ENCODE measurements around the gene SLC26A6.

Gene SLC26A6

DNA sequence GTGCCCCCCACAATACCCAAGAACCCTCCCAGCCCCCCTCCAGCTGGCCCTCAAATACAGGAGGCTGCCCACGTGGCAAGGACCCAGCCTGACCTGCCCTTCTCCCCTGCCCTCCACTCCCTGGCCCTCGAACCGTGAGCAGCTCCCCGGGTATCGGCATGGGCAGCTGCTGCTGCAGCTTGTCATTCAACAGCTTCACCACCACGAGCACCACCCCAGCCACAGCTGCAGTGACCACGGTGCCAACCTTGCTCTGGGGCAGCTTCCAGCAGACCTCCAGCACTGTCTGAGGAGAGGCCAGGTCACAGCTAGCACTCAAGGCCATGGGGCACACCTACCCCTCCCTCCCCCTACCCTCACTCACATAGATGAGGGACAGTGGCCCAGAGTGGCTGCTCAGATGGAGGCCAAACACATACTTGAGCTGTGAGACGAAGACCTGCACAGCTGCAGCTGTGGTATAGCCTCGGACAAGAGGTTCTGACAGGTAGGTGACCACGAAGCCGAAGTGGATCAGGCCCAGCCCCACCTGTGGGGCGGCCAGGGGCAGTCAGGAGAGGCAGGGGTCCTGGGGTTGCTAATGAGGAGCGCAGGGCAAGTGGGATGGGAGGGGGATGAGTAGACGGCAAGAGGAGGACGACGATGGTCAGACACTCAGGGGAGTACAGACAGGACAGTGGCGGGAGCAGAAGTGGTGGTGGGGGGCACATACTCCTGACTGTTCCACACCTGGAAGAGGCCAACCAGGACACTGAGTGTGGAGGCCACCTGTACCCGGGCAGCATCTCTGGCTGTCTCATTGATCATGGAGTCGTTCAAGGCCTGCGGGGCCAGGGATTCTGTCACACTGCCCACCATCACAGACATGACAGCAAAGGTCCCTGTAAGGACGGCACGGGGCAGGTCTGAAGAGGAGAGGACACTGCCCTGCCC is 3.5 kb downstream of the SLC26A6 start:
- DNase-seq, result no peak

GRCh38 chr3:48630833-48631232 is 4.4 kb downstream of the SLC26A6 start:
- DNase-seq, result no peak

DNA sequence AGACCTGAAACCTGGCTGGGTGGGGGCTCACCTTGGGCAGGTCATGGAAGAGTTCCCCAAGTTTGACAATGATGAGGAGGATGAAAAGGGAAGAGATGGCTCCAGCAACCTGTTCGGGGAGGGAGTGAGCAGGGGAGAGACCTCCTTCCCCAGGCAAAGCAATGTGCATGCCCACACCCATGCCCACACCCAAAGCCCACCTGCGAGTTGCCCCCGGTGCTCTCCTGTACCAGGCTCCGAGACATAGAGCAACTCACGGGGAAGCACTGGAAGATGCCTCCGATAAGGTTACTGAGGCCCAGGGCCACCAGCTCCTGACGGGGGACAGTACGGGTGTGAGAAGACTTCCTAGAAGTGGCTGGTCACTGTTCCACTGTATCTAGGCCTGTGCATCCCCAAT is 4.9 kb downstream of the SLC26A6 start:
- no peak for DNase-seq

DNA sequence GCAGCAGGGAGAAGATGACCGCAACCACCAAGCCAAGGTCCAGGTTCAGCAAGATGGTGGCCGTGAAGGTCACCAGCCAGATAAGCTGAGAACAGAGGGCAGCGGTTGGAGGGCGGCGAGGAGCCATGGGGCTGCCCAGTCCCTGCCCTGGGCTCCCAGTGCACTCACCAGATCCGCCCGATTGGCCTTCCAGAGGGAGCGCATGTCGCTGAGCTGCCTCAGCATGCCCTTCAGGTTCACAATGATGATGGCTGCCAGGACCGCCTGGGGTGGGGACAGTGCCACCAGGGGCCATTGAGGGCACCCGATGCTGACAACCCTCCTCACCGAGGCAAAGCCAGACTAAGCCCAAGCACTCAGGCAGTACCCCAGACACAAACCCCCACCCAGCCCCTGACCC is 5.4 kb downstream of the SLC26A6 start:
- DNase-seq, result no peak

GRCh38 chr3:48628277-48629017 is 6.8 kb downstream of the SLC26A6 start:
- no peak for DNase-seq

DNA sequence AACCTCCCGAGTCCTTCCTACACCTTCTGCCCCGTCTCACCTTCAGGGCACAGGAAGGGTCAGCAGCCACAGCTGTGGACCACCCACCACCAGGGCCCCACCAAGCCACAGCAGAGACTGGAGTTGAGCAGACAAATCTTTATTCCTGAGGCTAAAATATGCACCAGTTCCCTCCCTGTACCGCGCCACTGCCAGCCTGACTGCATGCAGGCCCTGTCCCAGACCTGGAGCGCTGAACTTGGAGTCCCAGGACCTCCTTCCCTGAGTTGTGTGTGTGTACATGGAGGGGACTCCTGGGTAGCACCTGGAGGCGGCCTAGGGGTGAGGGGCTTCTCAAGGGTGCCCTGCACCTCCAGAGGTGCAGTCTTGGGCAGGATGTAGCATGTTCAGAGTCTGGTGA is 9.7 kb downstream of the SLC26A6 start:
- DNase-seq, result no peak

DNA sequence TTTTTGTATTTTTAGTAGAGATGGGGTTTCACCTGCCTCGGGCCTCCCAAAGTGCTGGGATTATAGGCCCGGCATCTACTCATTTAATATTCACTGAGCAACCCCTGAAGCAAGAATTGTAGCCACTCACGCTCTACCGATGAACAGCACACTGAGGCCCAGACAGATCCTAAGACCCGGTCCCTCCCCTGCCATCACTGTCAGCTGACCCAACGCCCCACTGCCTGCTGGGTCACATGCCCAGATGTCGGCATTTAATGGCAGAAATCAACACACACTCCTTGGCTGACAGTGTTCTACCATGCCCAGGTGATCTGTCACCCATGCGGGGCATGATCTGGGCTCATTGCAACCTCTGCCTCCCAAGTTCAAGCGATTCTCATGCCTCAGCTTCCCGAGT is 10.5 kb downstream of the SLC26A6 start:
- no peak for DNase-seq

DNA sequence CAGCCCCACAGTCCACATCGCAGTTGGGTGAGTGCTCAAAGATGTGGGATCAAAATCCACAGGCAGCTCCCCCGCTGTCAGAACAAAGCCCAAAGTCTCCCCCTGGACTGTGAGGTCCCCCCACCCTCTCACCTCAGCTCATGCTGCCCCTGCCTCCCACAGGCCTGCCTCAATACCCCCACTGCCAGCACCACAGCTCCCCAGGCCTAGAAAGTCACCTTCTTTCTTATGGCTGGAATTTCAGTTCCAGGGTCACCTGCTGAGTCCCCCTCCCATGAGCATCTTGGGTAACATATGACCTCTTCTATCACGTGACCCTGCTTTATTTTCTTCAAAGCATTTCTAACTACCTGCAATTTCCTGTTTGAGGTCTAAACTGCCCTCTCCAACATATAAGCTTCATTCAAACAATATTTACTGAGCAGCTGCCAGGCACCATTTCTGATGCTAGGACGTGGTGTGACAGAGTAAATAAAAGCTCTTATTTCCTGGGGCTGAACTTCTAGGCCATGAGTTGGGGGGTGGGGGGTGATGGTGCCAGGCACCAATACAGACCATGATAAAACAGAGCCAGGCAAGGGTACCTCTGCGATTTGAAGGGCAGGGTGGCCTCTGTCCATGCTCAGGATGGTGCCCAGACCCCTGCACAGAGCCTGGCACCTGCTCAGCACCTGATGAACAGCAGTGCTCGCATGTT is 11.3 kb downstream of the SLC26A6 start:
- no peak for DNase-seq

- no peak for DNase-seq
Measured at GRCh38 chr3:48621461-48621869, 13.8 kb downstream of the SLC26A6 start, which contains the start of gene TMEM89. TMEM89 (minus strand) TSS chr3:48621769; CDS start chr3:48621756, 13 bp downstream.

GRCh38 chr3:48619541-48620524 is 15.4 kb downstream of the SLC26A6 start:
- no peak for DNase-seq

- DNase-seq, result no peak
Measured at GRCh38 chr3:48617559-48617958, 17.7 kb downstream of the SLC26A6 start.

DNA sequence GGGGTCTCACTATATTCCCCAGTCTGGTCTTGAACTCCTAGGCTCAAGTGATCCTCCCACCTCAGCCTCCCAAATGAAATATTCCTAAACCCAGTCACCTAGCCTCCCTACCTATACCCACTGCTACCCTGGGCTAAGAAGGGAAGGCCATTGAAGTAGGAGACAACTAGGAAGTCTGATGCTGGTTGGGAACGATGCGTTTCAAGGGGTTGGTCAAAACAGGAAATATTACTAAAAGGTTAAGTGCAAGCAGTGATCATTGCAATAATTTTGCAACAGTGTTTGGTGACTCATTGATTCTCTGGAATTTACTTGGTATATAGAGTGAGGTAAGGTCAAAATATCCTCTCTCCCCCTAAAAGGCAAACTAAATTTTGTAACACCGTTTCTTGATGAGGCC is 21.2 kb downstream of the SLC26A6 start:
- no peak for DNase-seq

DNA sequence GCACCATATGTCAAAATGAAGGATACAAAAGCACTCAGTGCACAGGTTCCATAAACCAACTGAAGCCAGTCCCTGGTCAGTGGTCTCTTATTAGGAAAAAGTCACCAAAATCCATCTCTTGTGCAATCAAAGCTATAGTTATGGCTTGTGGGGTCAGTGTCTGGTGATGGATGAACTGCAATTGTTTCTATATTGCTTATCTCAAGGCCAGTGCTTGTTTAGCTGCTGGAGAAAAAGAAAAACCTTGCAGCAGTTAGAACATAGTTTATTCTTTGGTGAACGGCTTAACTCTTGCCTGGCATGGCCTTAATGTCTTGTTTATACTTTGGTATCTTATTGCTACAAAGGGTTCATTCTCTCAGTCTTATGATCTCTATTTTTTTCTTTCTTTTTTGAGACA is 23.0 kb downstream of the SLC26A6 start:
- no peak for DNase-seq

- DNase-seq, result peak; percentile 35 to 63
Measured at GRCh38 chr3:48609088-48610005, 25.9 kb downstream of the SLC26A6 start, which contains the start of gene UQCRC1. UQCRC1 (minus strand) TSS chr3:48609646; CDS start chr3:48609620, 26 bp downstream.

GRCh38 chr3:48607519-48607918 is 27.7 kb downstream of the SLC26A6 start:
- DNase-seq, result no peak

DNA sequence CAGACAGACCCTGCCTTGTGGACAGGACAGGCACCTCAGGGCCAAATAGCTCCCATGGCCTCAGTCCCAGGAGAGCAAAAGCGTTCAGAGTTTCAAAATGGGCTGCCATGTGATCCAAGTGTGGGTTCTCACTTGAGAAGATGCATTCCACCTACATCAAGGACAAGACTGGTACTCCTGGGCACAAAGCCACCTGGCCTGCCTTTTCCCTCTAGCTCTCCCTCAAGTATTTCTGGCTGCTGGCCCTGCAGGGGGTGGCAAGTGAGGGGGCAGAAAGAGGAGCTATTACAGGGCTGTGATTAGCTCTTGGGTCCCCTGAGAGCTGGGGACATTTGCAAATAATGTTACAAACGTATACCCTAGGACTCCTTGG is 33.7 kb downstream of the SLC26A6 start:
- no peak for DNase-seq

- no peak for DNase-seq
Measured at GRCh38 chr3:48600711-48601621, 34.3 kb downstream of the SLC26A6 start.

- no peak for DNase-seq
Measured at GRCh38 chr3:48599509-48600285, 35.6 kb downstream of the SLC26A6 start.

DNA sequence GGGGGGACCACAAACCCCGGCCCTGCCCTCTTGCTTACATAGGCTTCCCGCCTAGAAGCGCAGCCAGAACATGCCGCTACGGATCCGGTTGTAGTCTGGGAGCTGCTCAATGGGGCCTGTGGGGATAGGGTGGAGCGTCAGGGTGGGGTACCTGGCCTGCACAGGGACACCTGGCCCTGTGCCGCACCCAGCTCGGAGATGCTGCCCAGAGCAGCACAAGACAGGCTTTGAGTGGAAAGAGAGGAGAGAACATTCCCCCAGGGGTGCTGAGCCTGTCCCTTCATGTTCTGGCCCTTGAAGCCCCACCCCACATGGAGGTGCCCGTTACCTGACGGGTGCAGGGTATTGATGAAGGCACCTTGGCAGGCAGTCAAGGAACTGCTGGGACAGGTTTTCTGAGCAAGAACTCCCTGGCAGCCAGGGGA is 36.2 kb downstream of the SLC26A6 start:
- no peak for DNase-seq

Data from cerebellar nuclear complex (tissue), 1 donor.